Activated effector memory CD4-positive, alpha-beta T cell treated with anti-CD3 and anti-CD28 coated beads, Interleukin-2, amount 50 U/mL, for 16 hours (primary cell): ENCODE data around the gene FBLIM1.

ENCODE experiments used
- DNase-seq: peaks from one replicate; pipeline ENCODE4 v3.0.0-alpha.2; 2020

Gene FBLIM1

GRCh38 chr1:15758343-15758931 is at the start of gene FBLIM1:
Gene FBLIM1, plus strand, starts transcription at chr1:15758795. Its CDS starts 6,189 bp downstream, at chr1:15764984.
- no peak for DNase-seq

- no peak for DNase-seq
Observed at GRCh38 chr1:15709226-15709625, 49.4 kb upstream of the FBLIM1 start.

- no peak for DNase-seq
Observed at GRCh38 chr1:15712168-15712567, 46.4 kb upstream of the FBLIM1 start.

GRCh38 chr1:15714406-15715136 is 44.0 kb upstream of the FBLIM1 start:
- no peak for DNase-seq

- DNase-seq: no peak
Observed at GRCh38 chr1:15717418-15718125, 41.0 kb upstream of the FBLIM1 start.

GRCh38 chr1:15718199-15718601 is 40.4 kb upstream of the FBLIM1 start:
- no peak for DNase-seq

- DNase-seq: no peak
Observed at GRCh38 chr1:15719381-15720120, 39.0 kb upstream of the FBLIM1 start.

GRCh38 chr1:15720861-15721260 is 37.7 kb upstream of the FBLIM1 start:
- no peak for DNase-seq

- no peak for DNase-seq
Observed at GRCh38 chr1:15722411-15722810, 36.2 kb upstream of the FBLIM1 start.

GRCh38 chr1:15722836-15723532 is 35.6 kb upstream of the FBLIM1 start:
- DNase-seq: no peak

GRCh38 chr1:15723631-15724246 is 34.9 kb upstream of the FBLIM1 start:
- no peak for DNase-seq

- no peak for DNase-seq
Observed at GRCh38 chr1:15724949-15725880, 33.4 kb upstream of the FBLIM1 start.

GRCh38 chr1:15726508-15726907 is 32.1 kb upstream of the FBLIM1 start:
- no peak for DNase-seq

GRCh38 chr1:15727021-15727420 is 31.6 kb upstream of the FBLIM1 start:
- no peak for DNase-seq

GRCh38 chr1:15727424-15727823 is 31.2 kb upstream of the FBLIM1 start:
- DNase-seq: no peak

- no peak for DNase-seq
Observed at GRCh38 chr1:15727866-15728534, 30.6 kb upstream of the FBLIM1 start.

- no peak for DNase-seq
Observed at GRCh38 chr1:15728937-15729657, 29.5 kb upstream of the FBLIM1 start.

- no peak for DNase-seq
Observed at GRCh38 chr1:15730423-15730822, 28.2 kb upstream of the FBLIM1 start.

- DNase-seq: no peak
Observed at GRCh38 chr1:15730936-15731335, 27.7 kb upstream of the FBLIM1 start.
